Left lung (tissue), 10 donors: Measurements from ENCODE around the gene RPL29. TPM values are rescaled to one million over a fixed set of nuclear protein-coding genes. Genes with fewer than 3 reads are reported as not detected.
A peak's percentile ranks its signal among the peaks of the same experiment; 100 is the strongest.

Source experiments
- ATAC-seq: fragments of 200-7000 bp; cut with Tn5 transposase; one replicate; pipeline ENCODE4 v1.9.1; 2020; ENCODE audit warnings: moderate library complexity
- DNase-seq, 4 donors: peaks; one replicate each; pipeline ENCODE4 v3.0.0-alpha.2; 2013 to 2020
- H3K27ac ChIP-seq, 2 donors: fragments of 200-600 bp; sonication (generic) in 1 of 2; one replicate each; pipeline versions ENCODE4 v1.5.0 to v1.8.0; 2020 to 2021
- H3K27me3 ChIP-seq, 2 donors: fragments of 200-600 bp; sonication (generic) in 1 of 2; one replicate each; pipeline versions ENCODE4 v1.5.0 to v1.8.0; 2020 to 2021
- H3K36me3 ChIP-seq, 2 donors: fragments of 200-600 bp; sonication (generic) in 1 of 2; one replicate each; pipeline versions ENCODE4 v1.5.0 to v1.8.0; 2020 to 2021
- H3K4me1 ChIP-seq, 2 donors: fragments of 200-600 bp; one replicate each; pipeline ENCODE4 v1.8.0; 2021
- H3K4me3 ChIP-seq, 2 donors: fragments of 200-600 bp; sonication (generic) in 1 of 2; one replicate each; pipeline versions ENCODE4 v1.5.0 to v1.8.0; 2020 to 2021; ENCODE audit warnings: mild to moderate bottlenecking in 1 of 2
- H3K9me3 ChIP-seq, 2 donors: fragments of 200-600 bp; sonication (generic) in 1 of 2; one replicate each; pipeline versions ENCODE4 v1.5.0 to v1.8.0; 2020 to 2021
- CTCF ChIP-seq, 2 donors: fragments of 200-600 bp; sonication (generic) in 1 of 2; IDR thresholded peaks; one replicate each; pipeline versions ENCODE4 v1.5.0 to v1.8.0; 2021; ENCODE audit warnings: antibody characterized with exemption in 2 of 2
- intact Hi-C, 2 donors: fragments of 100-400 bp; cut with DNase I; formaldehyde crosslinking; loops; one replicate each; pipeline versions ENCODE4 v1.11.2 to v1.14.2; 2022
- polyA plus RNA-seq, 6 donors: library from polyadenylated mRNA; unstranded; fragments of 120-200 nt; gene quantifications; one replicate each; pipeline ENCODE4 v1.2.1, GENCODE V29; 2013; ENCODE audit not compliant: insufficient read length in 6 of 6
- total RNA-seq, 2 donors: library from RNA; stranded (reverse); fragmentation: NEBNext Ultra II Directional; extraction: Animal tissue kit (Norgen Biotek cat#: 25700); gene quantifications; one replicate each; pipeline ENCODE4 v1.2.1, GENCODE V29; 2021
- donor health status: DM: no; HTN: yes; CAD: no.
- donor health status: DM: no; HTN: no; CAD: no.

The RPL29 gene
- total and polyA plus RNA-seq, 8 donors: 854 to 2,169 (median 1,926) TPM

GRCh38 chr3:51963951-51964451, 31.7 kb downstream of the RPL29 start:
- no peaks in the 10 kb centered on the region for H3K9me3 ChIP-seq
- DNase-seq (peak in 1 of 4 donors; percentile 64), ATAC-seq (no peak)
- H3K36me3 ChIP-seq: peaks cover 0 to 16% of the 10 kb centered on the region in 2 donors
- intact Hi-C loops: no loop called here
- H3K4me1 ChIP-seq: peaks cover 6 to 23% of the 10 kb centered on the region in 2 donors
- TF ChIP-seq CTCF (IDR thresholded peaks at IDR 0.05): no peak
- H3K27me3 ChIP-seq: peaks cover 0 to 28% of the 10 kb centered on the region in 2 donors
- H3K27ac ChIP-seq: no peak overlapping the region
- H3K4me3 ChIP-seq: no peak overlapping the region

- Histone ChIP-seq H3K27ac (no peak overlapping the region), H3K27me3 (peaks cover 0 to 22% of the 10 kb centered on the region in 2 donors), H3K4me3 (no peak overlapping the region), H3K4me1 (peaks cover 6 to 16% of the 10 kb centered on the region in 2 donors), H3K9me3 (no peaks in the 10 kb centered on the region), H3K36me3 (peaks cover 0 to 24% of the 10 kb centered on the region in 2 donors)
- no peak for ATAC-seq
- no peak for TF ChIP-seq CTCF (IDR thresholded peaks at IDR 0.05)
- DNase-seq: peak in 1 of 4 donors; percentile 44
- intact Hi-C loops: no loop called here
Measured at GRCh38 chr3:51962854-51963530, 32.7 kb downstream of the RPL29 start.

DNA sequence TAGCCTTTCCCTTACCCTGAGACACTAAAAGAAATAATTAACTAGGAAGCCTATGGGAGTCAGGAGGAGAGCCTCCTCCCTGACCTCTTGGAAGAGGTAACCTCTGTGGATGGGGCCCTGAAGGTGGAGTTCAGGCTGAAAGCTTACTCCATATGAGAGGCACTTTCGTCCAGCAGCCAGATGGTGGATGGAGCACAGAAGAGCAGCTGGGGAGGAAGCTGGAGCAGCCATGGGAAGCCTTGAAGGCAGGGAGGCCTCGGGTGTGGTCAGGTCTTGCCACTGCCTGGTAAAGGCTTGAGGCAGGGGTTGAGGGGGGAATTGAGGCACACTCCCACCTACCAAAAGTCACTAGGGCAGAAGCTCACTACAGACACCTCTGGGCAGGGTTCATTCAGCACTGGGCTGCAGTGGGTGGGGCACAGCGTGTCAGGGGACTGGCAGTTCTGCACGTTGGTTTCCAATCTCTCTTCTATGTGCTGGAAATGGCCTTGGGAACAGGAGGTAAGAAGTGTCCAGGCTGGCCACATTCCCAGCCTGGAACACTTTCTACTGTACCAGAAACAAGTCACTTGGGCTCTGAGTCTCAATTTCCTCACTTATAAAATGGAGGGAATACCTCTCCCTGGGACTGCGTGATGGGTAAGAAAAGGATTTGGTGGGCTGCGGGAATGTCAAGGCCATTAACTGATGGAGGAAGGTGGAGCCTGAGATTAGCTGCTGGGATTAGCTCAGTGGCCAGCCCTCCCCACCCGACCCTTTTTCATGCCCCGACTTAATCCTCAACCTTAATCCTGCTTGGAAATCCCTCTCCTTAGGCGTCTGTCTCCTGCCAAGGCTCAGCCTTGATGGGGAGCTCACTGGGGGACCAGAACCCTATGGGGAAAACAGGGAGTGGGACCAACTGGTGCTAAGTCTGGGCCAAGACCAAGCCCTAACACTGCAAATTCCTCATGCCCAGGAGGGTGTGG, 33.8 kb downstream of the RPL29 start:
- H3K4me3 ChIP-seq: no peak overlapping the region
- H3K36me3 ChIP-seq: peaks cover 0 to 30% of the 10 kb centered on the region in 2 donors
- peaks cover 6 to 8% of the 10 kb centered on the region in 2 donors for H3K4me1 ChIP-seq
- no peak overlapping the region for H3K27ac ChIP-seq
- no peak for ATAC-seq
- peak in 1 of 4 donors; percentile 23 for DNase-seq
- H3K9me3 ChIP-seq: no peaks in the 10 kb centered on the region
- peaks cover 0 to 15% of the 10 kb centered on the region in 2 donors for H3K27me3 ChIP-seq
- no peak for TF ChIP-seq CTCF (IDR thresholded peaks at IDR 0.05)
- intact Hi-C loops: no loop called here

- DNase-seq (peak in 1 of 4 donors; percentile 76), ATAC-seq (no peak)
- no peak for TF ChIP-seq CTCF (IDR thresholded peaks at IDR 0.05)
- no peak overlapping the region for H3K27ac ChIP-seq
- H3K36me3 ChIP-seq: peaks cover 0 to 30% of the 10 kb centered on the region in 2 donors
- no peak overlapping the region for H3K4me3 ChIP-seq
- H3K9me3 ChIP-seq: no peaks in the 10 kb centered on the region
- intact Hi-C loops: no loop called here
- H3K4me1 ChIP-seq: peaks cover 6 to 9% of the 10 kb centered on the region in 2 donors
- H3K27me3 ChIP-seq: peaks cover 0 to 15% of the 10 kb centered on the region in 2 donors
Measured at GRCh38 chr3:51961011-51961410, 34.7 kb downstream of the RPL29 start.
